K562 (cell line): ENCODE measurements around the gene DOCK8. TPM values are rescaled to one million over a fixed set of nuclear protein-coding genes. Genes with fewer than 3 reads are reported as not detected.

ENCODE experiments used
- ATAC-seq: fragments of 200-7000 bp; cut with Tn5 transposase; 3 replicates; pipeline ENCODE4 v1.9.1; 2020; ENCODE audit warnings: moderate library complexity
- BruUV-seq: library from RNA; stranded (reverse); fragments of 400-500 nt; replicated peaks from 2 replicates; lab custom pipeline; 2021; lab: Mats Ljungman, UMichigan
- CTCF ChIA-PET: fragments of 300-600 bp; formaldehyde crosslinking; extraction: SDS; loops from one replicate; lab custom pipeline; 2021; ENCODE audit warnings: low intra/inter-chr PET ratio; lab: Yijun Ruan, JAX
- POLR2A ChIA-PET: fragments of 300-600, 350-650 bp; sonication (Branson Sonifier 250); formaldehyde crosslinking; extraction: SDS; loops from one replicate; lab custom pipeline; 2021; ENCODE audit warnings: antibody characterized with exemption, inconsistent platforms; lab: Yijun Ruan, JAX
- DNase-seq, 4 experiments: peaks; one replicate each; pipeline versions ENCODE4 v3.0.0 to v3.0.0-alpha.2; 2011 to 2018; ENCODE audit warnings: low spot score in 3 of 4, mixed read lengths in 3 of 4; ENCODE audit errors: extremely low read depth in 1 of 4
- FAIRE-seq: peaks from 2 replicates; lab custom pipeline; 2011; peaks lifted over from hg19 to GRCh38; lab: Jason Lieb, UNC
- H2AFZ ChIP-seq: 2 replicates; pipeline ENCODE4 v1.6.0; 2011; ENCODE audit warnings: low read depth, low read length, control low read depth, inconsistent platforms
- H3K27ac ChIP-seq: fragments of 200-600 bp; 3 replicates; pipeline ENCODE4 v1.8.0; 2011; ENCODE audit warnings: low read depth, mild to moderate bottlenecking, control low read depth, inconsistent platforms, low read length, moderate library complexity, mixed read lengths; ENCODE audit errors: extremely low read depth
- H3K27me3 ChIP-seq, 2 experiments: fragments of 300-600 bp in 1 of 2; 2 replicates in 1 of 2; 3 replicates in 1 of 2; pipeline versions ENCODE4 v1.6.0 to v1.8.0; 2011; ENCODE audit warnings: inconsistent platforms in 2 of 2, low read length in 2 of 2, mild to moderate bottlenecking in 1 of 2, mixed read lengths in 1 of 2, moderate library complexity in 1 of 2; ENCODE audit not compliant: control insufficient read depth in 2 of 2, insufficient read depth in 2 of 2
- H3K36me3 ChIP-seq: fragments of 300-600 bp; 3 replicates; pipeline ENCODE4 v1.8.0; 2011; ENCODE audit warnings: mild to moderate bottlenecking, low read length, inconsistent platforms; ENCODE audit not compliant: control insufficient read depth, insufficient read depth
- H3K4me1 ChIP-seq, 2 experiments: fragments of 200-600 bp in 1 of 2; replicated peaks in 1 of 2; 2 replicates in 1 of 2; 3 replicates in 1 of 2; pipeline versions ENCODE4 v1.5.1 to v1.8.0; 2011; ENCODE audit warnings: inconsistent platforms in 2 of 2, low read length in 2 of 2, mild to moderate bottlenecking in 1 of 2, mixed read lengths in 1 of 2, moderate library complexity in 1 of 2; ENCODE audit not compliant: control insufficient read depth in 2 of 2, insufficient read depth in 2 of 2
- H3K4me2 ChIP-seq: 2 replicates; pipeline ENCODE4 v1.6.1; 2011; ENCODE audit warnings: low read length, control low read depth, inconsistent platforms, mixed read lengths; ENCODE audit not compliant: insufficient read depth
- H3K4me3 ChIP-seq: fragments of 200-600 bp; sonication (generic), shearing (Covaris generic); 2 replicates; pipeline ENCODE4 v1.5.1; 2016; ENCODE audit warnings: control low read depth, inconsistent platforms
- H3K79me2 ChIP-seq: fragments of 200-600 bp; 3 replicates; pipeline ENCODE4 v1.8.0; 2011; ENCODE audit warnings: low read length, inconsistent platforms; ENCODE audit not compliant: control insufficient read depth, insufficient read depth
- H3K9ac ChIP-seq, 2 experiments: 2 replicates each; pipeline versions ENCODE4 v1.6.0 to v1.6.1; 2011; ENCODE audit warnings: low read depth in 2 of 2, low read length in 2 of 2, control low read depth in 1 of 2, inconsistent platforms in 1 of 2, mild to moderate bottlenecking in 1 of 2, mixed read lengths in 1 of 2; ENCODE audit not compliant: insufficient read depth in 1 of 2
- H3K9me1 ChIP-seq: one replicate; pipeline ENCODE4 v1.6.0; 2011; ENCODE audit warnings: inconsistent platforms, mild to moderate bottlenecking, low read length, moderate library complexity; ENCODE audit not compliant: control insufficient read depth, insufficient read depth
- H3K9me3 ChIP-seq: replicated peaks from 2 replicates; pipeline ENCODE4 v1.5.1; 2011; ENCODE audit warnings: low read depth, low read length, inconsistent platforms; ENCODE audit not compliant: control insufficient read depth, insufficient read depth
- H4K20me1 ChIP-seq: replicated peaks from 2 replicates; pipeline ENCODE4 v1.6.1; 2011; ENCODE audit warnings: low read length, inconsistent platforms, mixed read lengths; ENCODE audit not compliant: control insufficient read depth, insufficient read depth
- CBFA2T3 ChIP-seq: fragments of 450-650 bp; IDR thresholded peaks from 2 replicates; pipeline ENCODE4 v1.6.1; 2017
- CTBP1 ChIP-seq: fragments of 450-650 bp; IDR thresholded peaks from 2 replicates; pipeline ENCODE4 v1.6.1; 2016; ENCODE audit warnings: borderline replicate concordance
- EP400 ChIP-seq: fragments of 450-650 bp; IDR thresholded peaks from 2 replicates; pipeline ENCODE4 v1.6.1; 2017; ENCODE audit warnings: antibody characterized with exemption, mild to moderate bottlenecking, moderate library complexity
- GABPB1 ChIP-seq: sonication (generic); formaldehyde crosslinking; IDR thresholded peaks from 2 replicates; pipeline ENCODE4 v1.8.0; 2022; ENCODE audit warnings: mild to moderate bottlenecking, missing genetic modification reagents
- HMGN3 ChIP-seq: IDR thresholded peaks from 2 replicates; pipeline ENCODE4 v1.6.1; 2011; ENCODE audit warnings: borderline replicate concordance, low read depth, mild to moderate bottlenecking, mixed read lengths, low read length; ENCODE audit not compliant: insufficient read length; ENCODE audit errors: extremely low read depth
- HNRNPK ChIP-seq: fragments of 200-400 bp; formaldehyde crosslinking; IDR thresholded peaks from one replicate; pipeline ENCODE4 v1.6.1; 2018; ENCODE audit warnings: mild to moderate bottlenecking, low read depth, low read length; ENCODE audit not compliant: poor library complexity, severe bottlenecking
- IRF2 ChIP-seq: sonication (generic); formaldehyde crosslinking; IDR thresholded peaks from 2 replicates; pipeline ENCODE4 v1.8.1; 2022; ENCODE audit warnings: mild to moderate bottlenecking, missing genetic modification reagents
- RCOR1 ChIP-seq, 2 experiments: IDR thresholded peaks; 2 replicates each; pipeline ENCODE4 v1.6.1; 2012; ENCODE audit warnings: low read depth in 2 of 2, low read length in 2 of 2, borderline replicate concordance in 1 of 2, improper control_type of control experiment in 1 of 2
- SMARCA5 ChIP-seq: fragments of 450-650 bp; IDR thresholded peaks from 2 replicates; pipeline ENCODE4 v1.6.1; 2016
- TAF15 ChIP-seq: fragments of 200-400 bp; formaldehyde crosslinking; IDR thresholded peaks from 2 replicates; pipeline ENCODE4 v1.6.1; 2017; ENCODE audit warnings: mild to moderate bottlenecking, low read depth, low read length, moderate library complexity
- TFAM ChIP-seq: fragments of 250-450 bp; sonication (Bioruptor Pico); conservative IDR thresholded peaks from 2 replicates; pipeline ENCODE4 v1.5.0; 2021; ENCODE audit warnings: mild to moderate bottlenecking, moderate library complexity
- TOE1 ChIP-seq, 2 experiments: fragments of 450-650 bp in 1 of 2; sonication (generic) in 1 of 2; formaldehyde crosslinking in 1 of 2; IDR thresholded peaks; 2 replicates each; pipeline versions ENCODE4 v1.7.1 to v1.8.0; 2016 to 2022; ENCODE audit warnings: borderline replicate concordance in 2 of 2, mild to moderate bottlenecking in 2 of 2, antibody characterized with exemption in 1 of 2, inconsistent platforms in 1 of 2, low read depth in 1 of 2, missing genetic modification reagents in 1 of 2, moderate library complexity in 1 of 2
- ZNF436 ChIP-seq: fragments of 250-450, 450-650 bp; sonication (Bioruptor Pico); formaldehyde crosslinking; IDR thresholded peaks from 2 replicates; pipeline ENCODE4 v1.7.0; 2020; ENCODE audit warnings: mild to moderate bottlenecking
- WGBS: fragments of 100-300 bp; shearing (Covaris generic); methylation state at CpG from one replicate; pipeline ENCODE4 v1.1.6; 2016; ENCODE audit warnings: low coverage, mixed read lengths; ENCODE audit not compliant: insufficient coverage; ENCODE audit errors: missing lambda C conversion rate; 5-methylcytosine and 5-hydroxymethylcytosine counted together
- in situ Hi-C: fragments of 300-500 bp; cut with MboI; formaldehyde crosslinking; loops from 4 replicates; pipeline ENCODE4 v1.15.0; 2018; ENCODE audit warnings: inconsistent platforms, mixed read lengths
- intact Hi-C: fragments of 100-400 bp; cut with micrococcal nuclease; formaldehyde crosslinking; loops from 2 replicates; pipeline ENCODE4 v1.14.2; 2022
- polyA plus RNA-seq, 8 experiments: library from polyadenylated mRNA; depleted of rRNA in 4 of 8; stranded (reverse) in 5 of 8; unstranded in 3 of 8; fragments of >200 nt; fragmentation: Nextera tagmentation in 2 of 8; fragmentation: Illumina TruSeq in 1 of 8; extraction: Ambion mirVana in 2 of 8; extraction: Trizol in 1 of 8; gene quantifications; 2 replicates each; pipeline versions ENCODE4 v1.2.1 to v1.2.3, GENCODE V29; 2011 to 2014; ENCODE audit warnings: inconsistent platforms in 1 of 8, missing spikeins in 1 of 8
- total RNA-seq, 7 experiments: library from RNA; depleted of rRNA in 6 of 7; stranded (reverse); fragments of >200 nt in 6 of 7; fragmentation: Illumina TruSeq in 2 of 7; extraction: Trizol in 2 of 7; gene quantifications; 2 replicates each; pipeline versions ENCODE4 v1.2.1 to v1.2.3, GENCODE V29; 2011 to 2021; ENCODE audit warnings: low replicate concordance in 1 of 7
- TF ChIP-seq, protein P1 (sequence below): IDR thresholded peaks from 2 replicates; pipeline ENCODE4 v1.6.1; 2011; ENCODE audit not compliant: insufficient read length; ENCODE audit errors: extremely low read depth

The DOCK8 gene
- total and polyA plus RNA-seq, 9 of the 15 experiments (the other 6 are each of a cell fraction or from before 2014, with no cell fraction given): 14.4 to 53.8 (median 25.1) TPM

GRCh38 chr9:264231-264630 is 49.6 kb downstream of the DOCK8 start:
- no peak for FAIRE-seq
- no peak overlapping the region for H3K4me3 ChIP-seq
- no peaks in the 10 kb centered on the region for H3K27me3 ChIP-seq
- peaks cover 7 to 28% of the 10 kb centered on the region in 2 experiments for H3K4me1 ChIP-seq
- H3K4me2 ChIP-seq: no peak overlapping the region
- H3K9ac ChIP-seq: no peak overlapping the region
- DNase-seq: no peak
- no peaks in the 10 kb centered on the region for H3K9me1 ChIP-seq
- H3K79me2 ChIP-seq: peaks cover 11% of the 10 kb centered on the region
- in situ Hi-C loops (no loop called here), intact Hi-C loops (no loop called here)
- H4K20me1 ChIP-seq: no peaks in the 10 kb centered on the region
- H2AFZ ChIP-seq: no peak overlapping the region
- ChIA-PET POLR2A (interaction anchor here (1.0 kb wide), 1 partner anchor 13 kb away, joined by 3 read pairs; no protein-coding TSS in a partner anchor), CTCF (no interaction called here)
- BruUV-seq: no TSS peak
- no peak for ATAC-seq
- H3K36me3 ChIP-seq: no peaks in the 10 kb centered on the region
- no peaks in the 10 kb centered on the region for H3K9me3 ChIP-seq
- no peak overlapping the region for H3K27ac ChIP-seq
- WGBS: 38% methylated on average over 2 of the region's 2 CpGs
- TF ChIP-seq HMGN3 (no peak), TAF15 (no peak), TOE1 (IDR thresholded peaks at IDR 0.05; ENCODE audit: borderline replicate concordance) (no peak), TOE1 (CRISPR knock-in tag; IDR thresholded peaks at IDR 0.05; ENCODE audit: borderline replicate concordance, low read depth) (no peak), RCOR1 (IDR thresholded peaks at IDR 0.05; ENCODE audit: borderline replicate concordance in 1 of 2, low read depth in 2 of 2, low read length in 2 of 2) (no peak), HNRNPK (no peak), ZNF436 (CRISPR knock-in tag) (no peak), CTBP1 (no peak), TFAM (CRISPR knock-in tag) (no peak), CBFA2T3 (no peak), SMARCA5 (no peak), GABPB1 (CRISPR knock-in tag) (no peak), IRF2 (CRISPR knock-in tag) (no peak), EP400 (no peak)
- TF ChIP-seq, protein P1, sequence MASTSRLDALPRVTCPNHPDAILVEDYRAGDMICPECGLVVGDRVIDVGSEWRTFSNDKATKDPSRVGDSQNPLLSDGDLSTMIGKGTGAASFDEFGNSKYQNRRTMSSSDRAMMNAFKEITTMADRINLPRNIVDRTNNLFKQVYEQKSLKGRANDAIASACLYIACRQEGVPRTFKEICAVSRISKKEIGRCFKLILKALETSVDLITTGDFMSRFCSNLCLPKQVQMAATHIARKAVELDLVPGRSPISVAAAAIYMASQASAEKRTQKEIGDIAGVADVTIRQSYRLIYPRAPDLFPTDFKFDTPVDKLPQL: no peak
